Measurements from ENCODE around the gene ACOT13.
"Not testable (repeated sequence)": the region's sequence is repeated elsewhere in the genome, so short reads cannot be mapped to it uniquely, and the experiment has no call there.

ACOT13 gene

DNA sequence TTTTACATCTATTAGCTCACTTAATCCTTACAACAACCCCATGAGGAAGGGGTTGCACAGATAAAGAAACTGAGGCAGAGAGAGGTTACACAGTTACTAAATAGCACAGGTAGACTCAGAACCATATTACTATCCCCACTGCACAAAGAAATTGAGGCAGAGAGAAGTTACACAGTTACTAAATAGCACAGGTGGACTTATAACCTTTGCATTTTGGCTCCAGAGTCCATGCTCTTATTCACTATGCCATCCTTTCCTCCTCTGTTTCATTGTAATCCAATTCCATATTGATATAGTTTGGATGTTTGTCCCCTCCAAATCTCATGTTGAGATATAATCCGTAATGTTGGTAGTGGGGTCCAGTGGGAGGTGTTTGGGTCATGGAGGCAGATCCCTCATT lies 3.7 kb upstream of the ACOT13 start:
- DNase-seq: no peak

DNA sequence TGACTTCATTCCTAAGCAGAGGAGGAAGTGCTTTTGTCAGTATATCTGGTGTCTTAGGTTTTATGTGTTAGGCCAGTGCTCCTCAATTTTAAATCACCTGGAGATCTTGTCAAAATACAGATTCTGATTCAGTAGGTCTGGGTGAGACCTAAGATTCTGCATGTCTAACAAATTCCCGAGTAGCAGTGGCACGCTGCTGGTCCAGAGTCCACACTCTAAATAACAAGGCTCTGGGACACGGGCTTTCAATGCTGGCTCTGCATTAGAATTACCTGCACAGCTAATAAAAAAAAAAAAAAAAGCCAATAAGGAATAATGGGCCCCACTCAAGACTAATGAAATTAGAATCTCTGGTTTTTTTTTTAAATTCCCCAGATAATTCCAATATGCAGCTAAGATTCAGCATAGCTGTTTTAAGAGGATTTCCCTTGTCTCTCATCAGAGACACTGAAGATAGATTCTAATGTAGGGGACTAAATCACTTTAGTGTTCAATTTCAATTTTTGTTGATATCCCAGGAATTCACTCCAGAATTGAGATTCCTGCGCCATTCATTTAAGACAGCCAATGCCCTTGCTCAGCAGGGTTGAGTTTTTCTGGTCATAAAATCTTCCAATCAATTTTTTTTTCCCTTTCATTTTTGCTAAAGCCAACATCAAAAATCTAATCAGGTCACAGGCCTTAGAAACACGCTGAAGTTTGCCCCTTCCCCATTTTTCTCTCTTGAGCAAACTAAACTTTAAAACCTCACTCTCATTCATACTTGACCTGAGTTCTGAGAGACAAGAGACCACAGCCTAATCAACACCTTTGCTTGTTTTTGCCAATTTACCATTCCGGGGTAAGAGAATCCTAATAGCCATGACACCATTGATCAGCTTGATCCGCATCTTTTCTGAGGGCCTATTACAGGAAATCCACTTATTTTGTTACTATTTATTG lies 2.6 kb upstream of the ACOT13 start:
- DNase-seq: no peak

DNA sequence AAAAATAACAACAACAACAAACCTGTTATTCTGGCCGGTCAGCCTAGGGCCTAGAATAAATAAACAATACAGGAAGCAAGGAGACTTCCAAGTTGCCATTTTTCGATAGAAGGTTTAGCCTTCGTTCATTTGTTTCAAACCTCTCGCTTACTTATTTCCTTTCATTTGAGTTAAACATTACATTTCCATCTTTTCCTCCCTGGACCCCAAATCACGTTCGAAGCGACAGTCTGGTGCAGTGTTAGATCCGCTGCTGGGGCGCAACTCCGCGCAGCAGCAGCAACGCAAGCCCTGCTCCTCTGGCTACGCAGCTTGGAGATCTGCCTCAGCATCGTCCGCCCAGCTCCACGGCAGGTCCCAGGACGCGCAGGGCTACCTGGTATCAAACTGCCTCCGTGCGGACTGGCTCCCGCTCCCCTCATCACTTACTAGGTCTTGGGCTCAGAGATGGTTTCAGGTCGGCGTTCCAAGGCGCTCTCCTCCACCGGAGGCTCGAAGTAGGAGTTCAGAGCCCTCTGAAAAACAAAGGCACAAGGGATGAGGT lies 708 bp upstream of the ACOT13 start:
- peak in 1 of 3 donors; percentile 41 for DNase-seq

DNA sequence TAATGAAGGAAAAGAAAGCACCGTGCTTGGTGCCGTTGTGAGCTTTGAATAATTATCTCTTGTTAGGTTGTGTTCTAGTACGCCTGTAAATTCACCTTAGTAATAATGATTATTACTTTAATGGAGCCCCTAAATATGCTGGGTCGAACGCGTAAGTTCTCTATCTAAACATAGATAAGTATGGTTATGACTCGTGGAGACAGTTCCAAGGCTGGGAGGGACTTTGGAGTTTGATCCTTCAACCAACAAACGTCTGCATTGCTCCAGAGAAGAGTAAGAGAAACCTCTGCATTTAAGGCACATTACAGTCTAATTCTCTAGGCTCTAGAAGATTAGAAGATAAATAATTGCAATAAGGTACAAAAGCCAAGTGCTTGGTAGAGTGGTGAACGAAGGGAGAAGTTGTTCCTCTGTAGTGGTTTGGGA lies 514 bp downstream of the ACOT13 start:
- peak in 2 of 3 donors; percentile 19 to 34 for DNase-seq

DNA sequence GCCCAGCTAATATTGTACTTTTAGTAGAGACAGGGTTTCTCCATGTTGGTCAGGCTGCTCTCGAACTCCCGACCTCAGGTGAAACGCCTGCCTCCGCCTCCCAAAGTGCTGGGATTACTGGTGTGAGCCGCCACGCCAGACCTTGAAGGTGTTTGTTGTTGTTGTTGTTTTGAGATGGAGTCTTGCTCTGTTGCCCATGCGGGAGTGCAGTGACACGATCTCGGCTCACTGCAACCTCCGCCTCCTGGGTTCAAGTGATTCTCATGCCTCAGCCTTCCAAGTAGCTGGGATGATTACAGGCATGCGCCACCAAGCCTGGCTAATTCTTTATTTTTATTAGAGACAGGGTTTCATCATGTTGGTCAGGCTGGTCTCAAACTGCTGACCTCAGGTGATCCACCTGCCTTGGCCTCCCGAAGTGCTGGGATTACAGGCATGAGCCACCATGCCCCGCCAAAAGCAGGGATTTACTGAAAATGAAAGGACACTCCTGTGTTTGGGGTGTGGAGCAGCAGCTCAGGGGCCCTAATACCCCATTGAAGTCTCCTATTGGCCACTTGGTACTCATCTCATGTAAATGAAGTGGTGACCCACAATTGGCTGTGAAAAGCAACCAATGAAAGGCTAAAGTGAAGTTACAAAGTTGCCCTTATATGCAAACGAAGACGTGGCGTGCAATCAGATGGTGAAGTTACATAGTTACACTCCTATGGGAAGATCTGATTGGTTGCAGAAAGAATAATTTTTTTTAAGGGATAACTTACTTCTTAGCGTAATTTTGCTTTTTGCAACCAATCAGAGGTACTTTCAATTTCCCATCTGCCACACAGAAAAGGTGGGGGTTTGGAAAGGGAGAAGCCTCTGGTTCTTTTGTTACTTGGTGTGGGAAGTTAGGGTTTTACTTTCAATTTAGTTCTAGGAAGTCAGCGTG lies 1.5 kb downstream of the ACOT13 start:
- peak; percentile 46 to 72 (median 52) for DNase-seq

DNA sequence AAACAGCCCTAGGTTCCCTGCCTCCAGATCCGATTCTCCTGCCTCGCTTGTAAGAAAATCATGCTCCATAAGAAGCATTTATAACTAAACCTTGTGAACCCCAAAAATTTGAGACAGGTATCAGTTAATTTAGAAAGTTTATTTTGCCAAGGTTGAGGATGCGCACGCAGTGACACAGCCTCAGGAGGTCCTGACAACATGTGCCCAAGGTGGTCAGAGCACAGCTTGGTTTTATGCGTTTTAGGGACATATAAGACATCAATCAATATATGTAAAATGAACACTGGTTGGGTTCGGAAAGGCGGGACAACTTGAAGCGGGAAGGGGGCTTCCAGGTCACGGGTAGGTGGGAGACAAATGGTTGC lies 2.1 kb downstream of the ACOT13 start:
- no peak for DNase-seq

DNA sequence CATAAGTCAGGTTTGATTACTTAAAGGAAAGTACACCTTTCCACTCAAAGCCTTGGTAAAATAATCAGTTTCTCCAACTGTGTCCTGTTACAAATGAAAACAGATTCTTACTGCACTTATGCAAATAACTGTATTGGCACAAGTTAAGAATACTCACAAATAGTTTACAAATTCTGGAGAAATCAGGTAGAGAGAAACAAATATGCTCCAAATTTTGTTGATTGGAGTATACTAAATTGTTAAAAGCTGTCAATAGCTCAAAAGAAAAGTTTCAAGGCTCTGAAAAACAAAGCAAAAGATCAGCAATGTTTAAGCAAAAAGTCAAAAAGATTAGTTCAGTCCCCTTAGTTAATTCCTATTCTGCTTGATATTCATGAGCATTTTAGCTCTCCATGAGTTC lies 3.6 kb downstream of the ACOT13 start:
- DNase-seq: not testable (repeated sequence)

DNA sequence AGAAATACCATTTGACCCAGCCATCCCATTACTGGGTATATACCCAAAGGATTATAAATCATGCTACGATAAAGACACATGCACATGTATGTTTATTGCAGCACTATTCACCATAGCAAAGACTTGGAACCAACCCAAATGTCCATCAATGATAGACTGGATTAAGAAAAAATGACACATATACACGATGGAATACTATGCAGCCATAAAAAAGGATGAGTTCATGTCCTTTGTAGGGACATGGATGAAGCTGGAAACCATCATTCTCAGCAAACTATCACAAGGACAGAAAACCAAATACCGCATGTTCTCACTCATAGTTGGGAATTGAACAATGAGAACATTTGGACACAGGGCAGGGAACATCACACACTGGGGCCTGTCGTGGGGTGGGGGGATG lies 4.2 kb downstream of the ACOT13 start:
- DNase-seq: not testable (repeated sequence)

DNA sequence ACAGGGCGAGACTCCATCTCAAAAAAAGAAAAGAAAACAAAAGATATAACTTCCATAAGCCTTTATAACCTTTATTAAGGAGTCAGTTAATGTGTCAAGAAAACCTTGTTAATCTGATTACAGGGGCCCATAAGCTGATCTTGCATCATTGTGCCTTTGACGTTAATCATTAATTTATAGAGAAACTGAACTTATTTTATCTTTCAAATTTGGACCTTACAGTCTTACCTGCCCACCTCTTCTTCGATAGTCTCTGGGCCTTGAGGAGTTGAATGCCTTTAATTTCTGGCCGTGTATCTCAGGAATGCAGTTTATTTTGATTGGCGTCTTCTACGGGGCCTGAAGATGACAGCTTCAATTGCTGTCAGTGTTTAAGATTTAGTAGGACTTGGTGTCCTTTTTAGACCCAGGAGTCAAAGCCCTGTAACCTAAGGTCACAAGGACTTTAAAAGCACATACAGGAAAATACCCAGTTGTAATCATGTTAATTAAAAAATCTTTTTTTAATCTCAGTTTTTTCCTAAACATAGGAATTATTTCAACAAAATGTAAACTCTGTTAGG lies 5.8 kb downstream of the ACOT13 start:
- DNase-seq: no peak

DNA sequence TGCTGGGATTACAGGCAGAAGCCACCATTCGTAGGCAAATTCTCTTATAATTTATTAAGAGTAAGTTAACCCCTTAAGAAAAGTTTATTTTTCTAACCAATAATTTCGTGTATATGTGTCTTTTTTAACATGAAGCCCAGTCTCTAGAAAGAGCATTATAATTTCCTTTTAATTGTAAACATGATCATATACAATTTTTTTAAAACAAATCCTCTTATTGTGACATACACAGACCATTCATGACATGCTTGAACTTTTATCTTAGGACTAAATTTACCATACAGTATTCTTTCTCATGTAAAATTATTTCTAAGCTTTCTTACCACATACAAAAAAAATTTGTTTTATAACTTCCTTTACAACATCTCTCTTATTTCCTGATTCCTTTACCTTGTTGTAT lies 6.7 kb downstream of the ACOT13 start:
- no peak for DNase-seq

DNA sequence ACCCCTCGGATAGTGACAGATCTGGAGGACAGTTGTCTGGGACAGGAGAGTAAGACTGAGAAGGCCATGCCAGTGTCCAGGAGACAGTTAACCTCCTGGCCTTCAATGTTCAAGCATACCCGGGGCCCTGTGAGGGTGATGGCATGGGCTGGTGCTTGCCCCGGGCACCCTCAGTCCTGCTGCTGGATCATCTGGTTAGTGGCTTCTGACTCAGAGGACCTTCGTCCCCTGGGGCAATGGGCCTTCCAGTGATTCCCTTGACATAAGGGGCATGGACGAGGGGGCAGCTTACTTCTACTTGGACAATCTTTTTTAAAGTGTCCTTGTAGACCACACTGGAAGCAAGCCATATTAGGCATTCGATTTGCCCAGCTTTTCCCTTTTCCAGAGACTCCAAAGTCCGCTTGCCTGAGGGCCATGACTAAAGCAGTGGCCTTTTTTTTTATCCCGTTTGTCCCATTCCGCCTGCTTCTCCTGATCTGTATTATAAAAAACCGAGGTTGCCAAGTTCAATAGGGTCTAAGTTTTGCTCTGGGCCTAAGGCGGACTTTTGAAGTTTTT lies 12.0 kb downstream of the ACOT13 start:
- not testable (repeated sequence) for DNase-seq

DNA sequence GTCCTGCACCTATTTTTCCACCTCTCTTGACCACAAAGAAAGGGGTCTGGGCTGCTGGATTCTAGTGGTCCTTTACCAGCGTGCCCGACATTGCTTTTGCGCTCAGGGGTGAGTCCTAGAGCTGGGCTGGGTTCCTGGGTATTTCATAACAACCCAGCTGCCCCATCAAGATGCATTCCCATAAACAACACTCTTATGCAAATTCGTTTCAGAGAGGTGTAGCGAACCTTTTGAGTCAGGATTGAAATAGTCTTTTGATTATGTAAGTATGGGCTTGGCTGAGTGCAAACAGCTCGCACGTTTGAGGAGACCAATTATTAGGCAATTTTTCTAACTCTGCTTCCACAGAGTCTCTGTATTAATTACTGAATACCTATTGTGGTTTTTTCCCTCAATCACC lies 13.7 kb downstream of the ACOT13 start:
- DNase-seq: no peak

DNA sequence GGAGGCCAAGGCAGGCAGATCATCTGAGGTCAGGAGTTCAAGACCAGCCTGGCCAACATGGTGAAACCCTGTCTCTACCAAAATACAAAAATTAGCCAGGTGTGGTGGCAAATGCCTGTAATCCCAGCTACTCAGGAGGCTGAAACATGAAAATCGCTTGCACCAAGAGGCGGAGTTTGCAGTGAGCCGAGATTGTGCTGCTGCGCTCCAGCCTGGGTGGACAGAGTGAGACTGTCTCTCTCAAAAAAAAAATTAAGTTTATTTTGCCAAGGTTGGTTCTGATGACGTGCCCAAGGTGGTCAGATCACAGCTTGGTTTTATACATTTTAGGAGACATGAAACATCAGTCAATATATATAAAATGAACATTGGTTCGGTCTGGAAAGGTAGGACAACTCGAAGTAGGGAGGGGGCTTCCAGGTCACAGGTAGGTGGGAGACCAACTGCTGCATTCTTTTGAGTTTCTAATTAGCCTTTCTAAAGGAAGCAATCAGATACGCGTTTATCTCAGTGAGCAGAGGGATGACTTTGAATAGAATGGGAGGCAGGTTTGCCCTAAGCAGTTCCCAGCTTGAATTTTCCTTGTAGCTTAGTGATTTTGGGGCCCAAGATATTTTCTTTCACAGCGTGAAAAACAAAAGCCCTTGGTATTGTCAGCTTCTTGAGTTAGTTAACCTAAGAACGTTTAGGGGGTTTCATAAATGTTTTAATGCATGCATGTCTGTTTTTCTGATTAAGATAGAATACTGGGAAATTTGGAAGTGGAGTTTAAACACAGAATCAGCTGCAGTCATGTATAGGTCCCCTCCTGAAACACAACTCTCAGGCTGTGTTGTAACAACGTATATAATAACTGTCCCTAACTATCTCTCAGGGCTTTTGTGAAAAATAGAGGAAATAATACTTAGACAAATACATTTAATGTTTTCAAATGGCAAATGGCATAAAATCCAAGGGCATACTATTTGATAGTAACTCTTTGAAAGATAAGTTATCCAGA lies 16.7 kb downstream of the ACOT13 start:
- DNase-seq: no peak

DNA sequence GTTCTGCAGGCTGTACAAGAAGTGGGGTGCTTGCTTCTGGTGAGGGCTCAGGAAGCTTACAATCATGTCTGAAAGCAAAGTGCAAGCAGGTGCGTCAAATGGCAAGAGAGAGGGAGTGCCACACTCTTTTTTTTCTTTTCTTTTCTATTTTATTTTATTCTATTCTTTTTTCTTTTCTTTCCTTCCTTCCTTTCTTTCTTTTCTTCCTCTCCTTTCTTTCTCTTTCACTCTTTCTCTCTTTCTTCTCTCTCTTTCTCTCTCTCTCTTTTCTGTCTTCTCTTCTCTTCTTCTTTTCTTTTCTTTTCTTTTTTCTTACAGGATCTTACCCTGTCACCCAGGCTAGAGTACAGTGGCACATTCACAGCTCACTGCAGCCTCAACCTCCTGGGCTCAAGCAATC lies 19.5 kb downstream of the ACOT13 start:
- no peak for DNase-seq

DNA sequence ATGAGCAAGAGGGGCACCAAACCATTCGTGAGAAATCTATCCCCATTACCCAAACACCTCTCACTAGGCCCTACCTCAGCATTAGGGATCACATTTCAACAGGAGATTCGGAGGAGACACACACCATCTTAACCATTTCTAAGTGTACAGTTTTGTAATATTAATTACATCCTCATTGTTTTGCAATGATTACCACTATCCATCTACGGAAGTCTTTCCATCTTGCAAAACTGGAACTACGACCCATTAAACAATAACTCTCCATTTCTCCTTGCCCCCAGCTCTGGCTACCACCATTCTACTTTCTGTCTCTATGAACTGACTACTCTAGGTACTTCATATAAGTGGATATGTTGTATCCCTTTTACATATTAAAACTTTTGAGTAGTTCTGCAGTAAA lies 20.1 kb downstream of the ACOT13 start:
- no peak for DNase-seq

DNA sequence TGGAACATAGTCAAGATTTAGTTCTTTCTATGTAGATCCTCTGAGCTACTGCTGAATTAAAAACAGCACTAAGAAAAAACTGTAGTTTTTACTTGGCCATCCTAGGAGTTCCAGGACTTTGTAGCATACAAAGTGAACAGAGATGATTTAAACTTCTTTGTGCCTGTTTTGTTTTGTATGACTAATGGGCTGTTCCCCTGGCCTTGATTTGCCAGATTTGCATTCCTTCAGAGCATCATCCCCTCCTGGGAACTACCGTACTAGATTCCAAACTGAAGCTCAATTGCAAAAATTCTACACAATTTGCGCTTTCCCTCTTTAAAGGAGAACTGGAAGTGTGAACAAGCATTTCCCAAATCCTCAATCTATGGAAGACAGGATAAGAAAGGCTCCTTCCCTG lies 23.1 kb downstream of the ACOT13 start:
- no peak for DNase-seq

DNA sequence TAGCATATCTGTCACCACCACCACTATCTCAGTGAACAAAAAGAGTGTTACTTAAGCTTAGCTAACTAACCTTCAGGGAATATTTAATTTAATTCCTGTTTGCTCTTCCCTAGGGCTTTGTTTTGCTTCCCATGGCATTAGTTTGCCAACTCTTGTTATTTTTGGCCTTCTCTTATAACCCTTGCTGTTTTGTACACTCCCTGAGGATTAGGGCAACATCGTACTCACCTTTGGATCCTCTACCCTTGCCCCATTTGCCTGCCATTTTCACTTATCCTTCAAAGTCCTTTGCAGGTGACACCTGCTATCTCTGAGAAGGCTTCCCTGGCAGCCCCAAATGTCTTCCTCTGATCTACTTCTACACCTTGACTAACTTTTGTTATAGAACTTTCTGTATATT lies 23.7 kb downstream of the ACOT13 start:
- no peak for DNase-seq

DNA sequence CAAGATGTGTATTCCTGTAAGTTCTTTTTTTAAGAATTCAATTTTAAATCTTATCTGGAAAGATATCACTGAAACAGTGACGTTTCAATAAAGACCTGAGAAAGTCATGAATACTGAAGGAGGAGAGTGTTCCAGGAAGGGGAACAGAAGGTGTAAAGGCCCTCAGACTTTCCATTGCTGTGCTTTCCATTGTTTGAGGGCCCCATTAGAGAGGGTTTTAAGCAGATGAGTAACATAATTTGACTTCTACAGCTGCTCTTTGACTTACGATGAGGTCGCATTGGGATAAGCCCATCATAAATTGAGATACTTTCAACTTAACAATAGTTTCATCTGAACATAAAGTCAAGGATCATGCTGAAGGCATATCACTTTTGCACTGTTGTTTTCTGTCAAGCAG lies 24.7 kb downstream of the ACOT13 start:
- no peak for DNase-seq

DNA sequence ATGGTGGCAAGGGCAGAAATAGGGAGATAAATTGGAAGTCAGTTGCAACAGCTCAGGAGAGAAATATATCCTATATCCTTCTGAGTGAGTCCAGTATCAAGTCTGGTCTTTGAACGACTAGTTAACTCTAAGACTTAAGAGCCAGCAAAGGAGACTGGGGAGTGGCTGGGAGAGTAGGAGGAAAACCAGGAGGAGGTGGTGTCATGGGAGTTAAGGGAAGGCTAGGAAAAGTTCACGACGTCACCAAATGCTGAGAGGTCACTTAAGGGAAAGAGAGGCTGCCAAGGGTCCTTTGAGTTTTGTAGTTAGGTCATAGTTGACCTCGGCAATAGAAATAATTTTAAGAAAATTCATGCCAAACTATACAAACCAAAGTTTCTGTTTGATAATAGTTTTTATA lies 25.1 kb downstream of the ACOT13 start:
- DNase-seq: no peak

DNA sequence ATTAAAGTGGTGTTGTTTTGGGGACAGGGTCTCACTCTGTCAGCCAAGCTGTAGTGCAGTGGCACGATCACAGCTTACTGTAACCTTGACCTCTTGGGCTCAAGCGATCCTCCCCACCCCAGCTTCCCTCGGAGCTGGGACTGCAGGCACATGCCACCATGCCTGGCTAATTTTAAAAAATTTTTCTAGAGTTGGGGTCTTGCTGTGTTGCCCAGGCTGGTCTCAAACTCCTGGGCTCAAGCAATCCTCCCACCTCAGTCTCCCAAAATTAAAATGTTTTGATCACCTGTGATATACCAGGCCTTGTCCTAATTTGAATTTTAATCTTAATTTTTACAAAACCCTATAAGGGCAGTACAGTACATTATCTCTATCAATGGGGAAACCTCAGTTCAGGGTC lies 25.5 kb downstream of the ACOT13 start:
- DNase-seq: no peak

DNA sequence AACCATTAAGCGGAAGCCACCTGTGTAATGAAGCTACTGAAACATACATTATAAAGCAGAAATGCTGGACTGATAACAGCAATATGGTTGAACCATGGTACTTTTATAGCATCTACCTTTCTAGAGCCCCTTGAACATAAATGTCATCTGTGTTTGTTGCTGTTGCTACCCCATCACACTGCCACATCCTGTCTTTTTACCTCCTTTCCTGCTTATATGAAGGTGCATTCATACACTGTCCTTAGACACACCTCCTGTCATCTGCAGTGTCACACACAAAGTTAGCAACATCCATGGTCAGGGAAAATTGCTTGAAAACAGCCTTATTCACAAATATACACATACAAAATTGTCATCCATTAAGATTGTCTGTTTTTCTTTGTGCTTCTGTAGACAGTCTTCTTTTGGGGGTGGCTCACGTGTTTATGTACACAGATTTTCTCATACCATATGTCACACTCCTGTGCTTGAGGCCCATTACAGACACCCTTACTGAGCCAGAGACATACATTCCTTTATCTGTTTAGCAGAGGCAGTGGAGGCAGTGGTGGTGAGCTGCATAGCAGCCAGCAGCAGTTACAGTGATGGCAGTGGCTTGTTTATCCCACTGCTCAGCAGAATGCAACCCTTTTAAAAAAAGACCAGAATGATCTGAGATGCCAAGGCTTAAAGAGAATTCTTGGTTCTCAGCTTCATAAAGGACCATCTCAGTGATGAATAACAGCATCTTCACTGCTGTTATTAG lies 26.1 kb downstream of the ACOT13 start:
- no peak for DNase-seq
